Hippocampal formation (tissue), 2 donors: ENCODE data around the gene KRT6A.

Source experiments
- DNase-seq, 2 donors: peaks; one replicate each; lab custom pipeline; 2025; lab: John Stamatoyannopoulos, UW

KRT6A gene

DNA sequence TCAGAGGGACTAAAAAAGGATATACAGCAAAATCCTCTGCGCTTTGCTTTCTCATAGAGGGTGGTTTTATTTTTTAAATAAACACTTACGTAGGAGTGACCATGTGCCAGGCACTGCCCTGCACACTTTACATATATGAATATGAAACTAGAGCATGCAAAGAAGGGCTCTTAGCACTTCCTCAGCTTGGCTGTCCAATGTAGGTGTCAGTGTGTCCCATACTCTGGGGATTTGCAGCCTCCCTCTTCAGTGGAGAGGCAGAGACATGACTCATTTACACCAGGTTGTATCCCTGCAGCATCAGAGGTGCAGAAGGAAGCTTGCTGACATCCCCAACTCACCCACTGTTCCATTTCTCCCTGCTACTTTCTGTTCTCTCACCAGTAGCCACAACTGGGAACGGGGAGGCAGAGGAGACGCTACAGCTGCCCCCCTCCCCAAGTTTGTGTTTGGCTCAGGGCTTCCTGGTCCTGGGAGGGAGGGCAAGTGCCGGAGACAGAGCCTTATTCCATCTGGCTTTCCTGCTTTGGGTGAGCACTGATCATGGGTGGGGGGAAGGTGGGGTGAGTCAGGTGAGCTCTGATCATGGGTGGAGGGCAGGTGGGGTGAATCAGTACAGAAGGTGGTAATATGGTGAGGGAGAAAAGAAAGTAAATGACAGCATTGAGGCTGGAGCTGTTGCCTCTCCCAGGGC is 32.0 kb upstream of the KRT6A start:
- DNase-seq = no peak

- no peak for DNase-seq
Observed at GRCh38 chr12:52524241-52524897, 31.3 kb upstream of the KRT6A start.

DNA sequence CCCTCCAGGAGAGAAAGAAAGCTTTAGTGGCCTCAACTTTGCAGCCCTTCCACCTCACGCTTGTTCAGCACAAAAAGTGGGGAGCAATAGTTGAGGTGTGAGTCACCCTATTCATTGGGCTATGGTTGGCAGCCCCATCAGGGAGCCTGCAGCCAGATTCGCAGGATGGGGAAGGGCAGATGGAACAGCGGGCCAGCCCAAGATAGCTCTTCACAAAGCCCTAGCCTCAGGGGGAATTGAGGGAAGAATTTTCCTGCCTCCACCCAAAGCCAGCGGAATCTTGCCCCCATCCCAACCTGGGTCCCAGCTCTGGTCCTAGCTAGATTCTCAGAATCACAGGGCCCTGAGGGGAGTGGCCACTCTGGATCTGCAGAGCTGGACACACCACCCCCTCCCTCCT is 30.8 kb upstream of the KRT6A start:
- DNase-seq = no peak

DNA sequence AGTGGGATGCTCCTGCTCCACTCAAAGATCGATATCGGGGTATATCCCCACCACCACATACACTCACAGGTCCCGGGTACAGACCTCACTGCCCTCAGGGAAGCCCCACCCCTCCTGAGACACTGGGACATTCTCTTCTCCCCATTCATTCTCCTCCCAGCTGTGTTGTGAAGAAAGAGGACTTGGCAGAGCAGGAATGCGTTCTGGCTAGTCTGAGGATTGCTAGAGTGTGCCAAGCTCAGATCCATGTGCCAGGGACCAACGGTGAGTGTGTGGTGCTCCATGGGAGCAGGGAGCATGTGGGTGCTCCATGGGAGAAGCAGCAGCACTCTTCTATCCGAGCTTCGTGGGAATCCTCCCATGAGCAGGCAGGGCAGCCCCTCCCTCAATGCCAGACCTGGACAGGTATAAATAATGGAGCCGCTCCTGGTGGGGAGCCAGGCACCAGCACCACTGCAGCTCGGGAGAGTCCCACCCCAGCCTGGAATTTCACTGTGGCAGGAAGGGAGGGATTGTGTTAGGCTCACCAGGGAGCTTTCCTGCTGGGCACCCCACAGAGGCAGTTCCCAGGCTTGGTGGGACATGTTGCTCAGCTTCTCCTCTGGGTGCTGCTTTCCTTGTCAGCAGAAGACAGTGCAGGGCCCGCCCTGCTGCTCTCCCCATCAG is 29.4 kb upstream of the KRT6A start:
- DNase-seq = no peak

DNA sequence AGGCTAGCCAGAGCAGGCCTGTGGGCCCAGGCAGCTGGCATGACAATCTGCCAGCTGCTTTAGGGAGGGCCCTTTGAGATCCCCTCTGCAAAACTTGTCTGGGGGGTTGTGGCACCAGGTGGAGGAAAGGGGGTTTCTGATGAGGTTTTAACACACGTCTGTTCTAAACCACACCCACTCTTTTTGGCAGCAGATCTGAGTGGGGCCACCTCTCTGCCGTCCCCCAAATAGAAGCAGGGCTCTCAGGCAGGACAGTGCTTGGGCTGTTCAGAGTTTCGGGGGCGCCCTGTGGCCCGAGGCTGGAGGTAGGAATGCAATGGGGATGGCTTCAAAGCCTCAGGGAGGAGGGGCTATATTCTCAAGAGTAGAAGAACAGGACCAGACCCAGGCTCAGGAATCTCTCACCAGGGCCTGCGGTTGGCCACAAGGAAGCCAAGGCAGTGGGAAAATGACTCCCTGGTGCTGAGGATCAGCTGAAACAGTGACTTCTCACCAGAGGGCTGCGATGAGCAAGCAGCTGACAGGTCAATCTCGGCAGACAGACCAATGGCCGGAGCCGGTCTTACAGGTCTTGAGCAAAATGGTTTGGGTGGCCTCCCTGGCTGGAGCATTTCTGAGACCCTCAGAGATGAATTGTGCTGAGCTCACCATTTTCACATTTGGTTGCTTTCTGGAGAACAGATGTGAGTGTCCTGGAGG is 28.7 kb upstream of the KRT6A start:
- DNase-seq = no peak

DNA sequence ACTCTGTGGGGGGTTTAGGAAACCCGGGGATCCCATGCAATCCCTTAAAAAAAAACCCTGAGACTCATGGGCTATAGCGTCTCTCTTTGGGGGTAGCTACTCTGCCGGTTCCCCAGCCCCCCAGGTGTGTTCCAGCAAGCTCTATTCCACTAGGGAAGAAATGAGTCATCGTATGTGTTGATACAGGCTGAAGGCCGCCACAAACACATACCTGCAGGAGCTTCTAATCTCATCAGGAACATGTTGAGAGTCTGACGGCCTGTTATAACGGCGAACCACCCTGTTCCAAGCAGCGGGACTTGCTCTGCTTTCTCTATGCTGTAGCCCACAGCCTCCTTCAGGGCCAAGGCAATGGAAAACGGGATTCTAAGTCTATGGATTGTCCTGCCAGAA is 28.1 kb upstream of the KRT6A start:
- DNase-seq = no peak

GRCh38 chr12:52519826-52520662 is 27.0 kb upstream of the KRT6A start, which contains the start of gene KRT5:
Gene KRT5, minus strand, starts transcription at chr12:52520394. Its CDS starts 98 bp downstream, at chr12:52520296.
- DNase-seq = no peak

DNA sequence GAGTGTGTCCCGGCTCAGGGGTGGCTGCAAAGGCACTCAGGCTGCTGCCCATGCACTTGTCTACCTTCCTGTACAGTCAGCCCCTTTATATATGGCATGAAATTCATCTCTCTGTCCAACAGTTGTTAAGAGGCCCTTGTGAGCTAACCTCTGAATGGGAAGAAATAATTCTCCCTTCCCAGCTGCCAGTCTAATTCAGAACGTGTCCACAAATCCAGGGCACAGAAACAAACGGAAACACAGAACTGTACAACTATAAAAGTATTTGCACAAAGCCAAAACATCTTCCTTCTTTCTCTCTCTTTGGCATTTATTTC is 26.3 kb upstream of the KRT6A start:
- DNase-seq = no peak

DNA sequence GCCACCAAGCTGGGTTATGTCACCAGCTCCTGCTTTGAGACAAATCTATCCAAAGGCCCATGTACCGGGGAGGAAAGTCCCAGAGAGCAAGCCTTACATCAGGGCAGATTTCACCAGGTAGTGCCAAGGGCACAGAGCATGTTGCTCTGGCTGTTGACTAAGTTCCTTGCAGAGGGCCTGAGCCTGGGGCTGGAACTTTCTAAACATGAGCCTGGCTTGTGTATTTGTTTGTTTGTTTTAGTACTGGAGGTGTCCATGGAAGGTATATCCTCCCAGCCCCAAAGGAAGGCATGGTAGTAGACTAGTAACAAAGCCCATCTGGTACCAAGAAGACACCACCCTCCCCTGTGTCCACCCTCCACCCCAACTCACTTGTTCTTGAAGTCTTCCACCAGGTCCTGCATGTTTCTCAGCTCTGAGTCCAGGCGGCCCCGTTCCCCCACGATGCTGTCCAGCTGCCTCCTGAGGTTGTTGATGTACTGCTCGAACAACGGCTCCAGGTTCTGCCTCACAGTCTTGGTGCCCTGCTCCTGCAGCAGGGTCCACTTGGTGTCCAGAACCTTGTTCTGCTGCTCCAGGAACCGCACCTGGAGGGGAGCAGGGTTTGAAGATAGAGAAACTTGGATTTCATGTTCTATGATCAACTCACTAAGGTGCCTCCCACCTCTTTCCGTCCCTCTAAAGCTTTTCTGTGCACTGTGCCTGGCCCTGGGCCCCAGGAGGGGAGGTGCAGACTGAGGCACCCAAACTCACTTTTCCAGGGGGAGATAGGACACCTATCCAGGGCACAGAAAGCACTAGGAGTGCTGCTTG is 25.7 kb upstream of the KRT6A start:
- DNase-seq = no peak

GRCh38 chr12:52517888-52518287 is 24.8 kb upstream of the KRT6A start:
- DNase-seq = no peak

DNA sequence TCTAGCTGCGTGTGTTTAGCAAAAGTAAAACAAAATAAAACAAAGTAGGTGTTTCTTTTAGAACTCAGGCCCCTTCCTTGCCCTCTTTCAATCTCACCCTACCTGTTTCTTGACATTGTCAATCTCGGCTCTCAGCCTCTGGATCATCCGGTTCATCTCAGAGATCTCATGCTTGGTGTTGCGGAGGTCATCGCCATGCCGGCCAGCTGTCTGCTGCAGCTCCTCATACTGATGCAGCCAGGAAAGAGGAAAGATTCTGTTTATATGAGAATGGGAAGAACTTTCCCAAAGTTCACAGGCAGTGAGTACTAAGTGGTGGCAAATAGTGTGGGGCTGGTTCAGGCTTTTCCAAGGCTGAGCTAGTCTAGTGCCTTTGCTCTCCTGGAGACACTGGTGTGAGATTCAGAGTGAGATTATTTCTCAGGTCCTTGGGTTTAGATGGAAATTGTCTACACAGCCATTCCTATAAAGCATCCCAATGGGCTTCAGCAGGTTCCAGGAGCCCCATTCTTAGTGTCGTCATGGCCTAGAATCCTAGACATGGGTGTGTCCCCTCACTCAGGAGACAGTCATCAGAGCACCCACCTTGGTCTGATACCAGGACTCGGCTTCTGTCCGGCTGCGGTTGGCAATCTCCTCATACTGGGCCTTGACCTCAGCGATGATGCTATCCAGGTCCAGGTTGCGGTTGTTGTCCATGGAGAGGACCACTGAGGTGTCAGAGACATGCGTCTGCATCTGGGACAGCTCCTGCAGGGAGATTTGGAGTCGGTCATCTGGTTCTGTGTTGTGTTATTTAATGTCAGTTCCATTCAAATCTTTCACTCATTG is 24.2 kb upstream of the KRT6A start:
- DNase-seq = no peak

DNA sequence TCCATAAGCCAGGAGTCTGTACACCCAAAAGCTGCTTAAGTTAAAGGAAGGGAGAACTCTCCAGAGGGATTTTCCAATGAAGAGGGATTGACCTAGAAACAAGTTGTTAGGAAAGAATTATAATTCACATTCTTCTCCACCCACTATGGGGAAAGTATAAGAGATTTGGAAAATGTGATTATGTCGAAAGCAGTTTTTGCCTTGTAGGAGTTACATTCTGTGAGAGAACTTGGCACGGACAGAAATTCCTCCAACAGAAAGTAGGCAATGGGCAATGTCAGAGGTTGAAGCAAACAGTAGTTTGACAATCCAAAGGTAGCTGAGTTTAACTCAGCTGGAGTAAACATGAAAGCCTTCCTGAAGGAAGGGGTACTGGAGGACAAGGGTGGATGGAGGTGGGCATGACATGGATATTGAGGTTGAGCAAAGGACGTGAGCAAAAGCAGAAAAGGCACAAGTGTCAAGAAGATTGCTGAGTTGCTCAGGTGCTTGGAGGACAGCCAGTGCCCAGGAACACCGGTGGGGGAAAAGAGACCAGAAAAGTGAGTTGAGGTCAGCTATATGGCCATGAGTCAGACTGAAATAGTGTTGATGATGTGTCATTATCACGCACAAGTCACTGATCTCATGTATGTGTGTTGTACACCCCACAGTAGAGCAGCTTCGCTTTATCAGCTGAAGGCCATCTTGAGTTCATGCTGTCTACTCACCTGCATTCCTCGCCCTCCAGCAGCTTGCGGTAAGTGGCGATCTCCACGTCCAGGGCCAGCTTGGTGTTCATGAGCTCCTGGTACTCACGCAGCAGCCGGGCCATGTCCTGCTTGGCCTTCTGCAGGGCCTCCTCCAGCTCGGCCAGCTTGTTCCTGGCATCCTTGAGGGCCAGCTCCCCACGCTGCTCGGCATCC is 23.1 kb upstream of the KRT6A start:
- no peak for DNase-seq

DNA sequence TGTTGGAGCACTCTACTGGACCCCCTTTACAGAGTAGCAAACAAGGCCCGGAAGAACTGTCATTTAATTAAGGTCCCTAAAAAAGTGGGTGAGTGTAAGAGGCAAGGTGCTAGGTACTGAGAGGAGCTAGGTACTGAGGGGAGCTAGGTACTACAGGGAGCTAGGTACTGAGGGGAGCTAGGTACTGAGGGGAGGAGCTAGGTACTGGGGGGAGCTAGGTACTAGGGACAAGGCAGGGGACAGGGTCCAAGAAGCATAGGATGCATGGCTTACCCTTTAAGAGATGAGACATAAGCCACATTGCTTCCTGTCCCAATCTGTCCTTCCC is 22.2 kb upstream of the KRT6A start:
- no peak for DNase-seq

GRCh38 chr12:52514471-52515318 is 21.6 kb upstream of the KRT6A start:
- no peak for DNase-seq

GRCh38 chr12:52513736-52514135 is 20.7 kb upstream of the KRT6A start:
- no peak for DNase-seq

DNA sequence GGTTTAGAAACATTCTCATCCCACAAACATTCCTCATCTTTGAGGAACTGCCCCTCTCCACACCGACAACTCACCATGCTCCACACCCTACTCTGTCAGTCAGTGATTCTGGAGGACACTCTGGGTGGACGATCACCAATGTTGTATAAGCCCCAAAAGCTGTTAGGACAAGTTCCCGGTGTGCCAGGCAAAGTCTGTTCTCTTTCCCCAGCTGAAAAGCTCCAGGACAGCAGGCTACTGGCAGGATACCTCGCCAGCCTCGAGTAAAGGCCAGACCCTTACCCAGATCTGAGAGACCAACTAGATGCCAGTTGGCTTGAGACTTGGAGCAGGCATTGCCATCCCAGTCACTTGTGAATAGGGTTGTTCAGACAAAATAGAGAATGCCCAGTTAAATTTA is 15.2 kb upstream of the KRT6A start:
- no peak for DNase-seq

DNA sequence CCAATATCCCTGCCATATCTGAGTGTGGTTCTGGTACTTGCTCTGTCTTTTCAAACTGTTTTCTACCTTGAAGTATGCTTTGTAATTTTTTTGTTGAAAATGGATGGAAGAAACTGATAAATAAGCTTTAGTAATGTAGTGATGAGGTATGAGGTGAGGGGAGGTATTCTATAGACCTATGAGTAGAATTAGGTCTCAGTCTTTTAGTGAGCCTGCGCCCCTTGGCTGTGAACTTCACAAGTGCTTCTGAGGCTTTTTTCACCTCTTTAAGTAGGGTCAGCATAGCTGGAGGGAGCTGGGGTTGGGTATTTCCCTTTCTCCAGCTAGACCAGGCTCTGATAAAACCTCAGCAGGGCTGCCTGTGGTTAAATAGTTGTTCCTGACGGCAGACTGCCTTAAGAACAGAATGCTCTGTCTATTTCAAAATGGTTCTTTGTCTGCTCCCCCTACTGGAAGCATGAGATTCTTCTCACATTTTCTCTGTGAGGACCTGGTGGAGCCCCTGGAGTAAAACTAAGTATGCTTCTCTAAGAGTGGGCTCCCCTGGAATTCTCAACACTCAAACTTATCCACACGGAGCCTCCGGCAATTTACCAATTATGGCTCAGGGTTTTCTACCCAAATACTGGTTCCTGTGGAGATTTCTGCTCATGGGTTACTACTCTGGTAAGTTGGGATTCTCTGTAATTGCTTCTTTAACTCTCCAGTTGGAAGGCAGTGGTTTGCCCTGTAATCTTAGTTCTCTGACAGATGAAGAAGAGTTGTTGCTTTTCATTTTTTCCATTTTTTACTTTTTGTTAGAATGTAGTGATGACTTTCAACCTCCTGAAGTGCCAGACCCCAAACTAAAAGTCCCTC is 14.0 kb upstream of the KRT6A start:
- DNase-seq = no peak
